Breast epithelium (tissue), 4 donors: ENCODE results near the gene ZG16B. TPM values are rescaled to one million over a fixed set of nuclear protein-coding genes. Genes with fewer than 3 reads are reported as not detected.

Source experiments
- DNase-seq, 2 donors: peaks; one replicate each; pipeline ENCODE4 v3.0.0-alpha.2; 2019; ENCODE audit warnings: low spot score in 2 of 2
- H3K27ac ChIP-seq, 2 donors: fragments of 200-600 bp; sonication (generic) in 1 of 2; one replicate each; pipeline ENCODE4 v1.5.1; 2016 to 2019; ENCODE audit warnings: mild to moderate bottlenecking in 1 of 2
- H3K27me3 ChIP-seq, 2 donors: fragments of 200-600 bp; sonication (generic) in 1 of 2; one replicate each; pipeline versions ENCODE4 v1.5.1 to v1.6.0; 2017 to 2019; ENCODE audit warnings: control low read depth in 1 of 2, mild to moderate bottlenecking in 1 of 2
- H3K36me3 ChIP-seq: fragments of 200-600 bp; one replicate; pipeline ENCODE4 v1.5.1; 2019
- H3K4me1 ChIP-seq, 2 donors: fragments of 200-600 bp; sonication (generic); one replicate each; pipeline ENCODE4 v1.5.1; 2016 to 2019; ENCODE audit warnings: control low read depth in 1 of 2
- H3K4me3 ChIP-seq, 3 donors: fragments of 200-600 bp; sonication (generic); 1 replicate in 2 of 3; 2 replicates in 1 of 3; pipeline ENCODE4 v1.5.1; 2016 to 2019; ENCODE audit warnings: mild to moderate bottlenecking in 3 of 3, moderate library complexity in 2 of 3
- H3K9me3 ChIP-seq, 2 donors: fragments of 200-600 bp; sonication (generic) in 1 of 2; one replicate each; pipeline ENCODE4 v1.5.1; 2016 to 2019; ENCODE audit warnings: control low read depth in 1 of 2
- CTCF ChIP-seq, 3 donors: fragments of 450-650 bp; IDR thresholded peaks; one replicate each; pipeline ENCODE4 v1.5.1; 2016 to 2017; ENCODE audit warnings: antibody characterized with exemption in 3 of 3, mild to moderate bottlenecking in 3 of 3, moderate library complexity in 3 of 3
- POLR2A ChIP-seq: fragments of 450-650 bp; IDR thresholded peaks from one replicate; pipeline ENCODE4 v1.6.1; 2016; ENCODE audit warnings: antibody characterized with exemption, mild to moderate bottlenecking, moderate library complexity
- POLR2AphosphoS5 ChIP-seq, 3 donors: sonication (generic); formaldehyde crosslinking; IDR thresholded peaks; one replicate each; pipeline ENCODE4 v1.6.1; 2017; ENCODE audit warnings: antibody characterized with exemption in 3 of 3
- intact Hi-C: fragments of 100-400 bp; cut with DNase I; formaldehyde crosslinking; loops from one replicate; pipeline ENCODE4 v1.15.1; 2023; ENCODE audit warnings: low total_unique reads
- total RNA-seq, 3 donors: library from RNA; depleted of rRNA; stranded (reverse); fragments of >200 nt; gene quantifications; one replicate each; pipeline ENCODE4 v1.1.0, GENCODE V29; 2016

The ZG16B gene
- total RNA-seq, 3 donors from 2014 or later = 24.6 to 46.5 TPM; not detected in 1

GRCh38 chr16:2808181-2808580 lies 21.9 kb upstream of the ZG16B start:
- H3K27me3 ChIP-seq = peaks cover 0 to 3% of the 10 kb centered on the region in 2 donors
- DNase-seq = no peak
- H3K27ac ChIP-seq = no peak overlapping the region
- H3K4me1 ChIP-seq = peaks cover 6 to 9% of the 10 kb centered on the region in 2 donors
- H3K4me3 ChIP-seq = no peak overlapping the region
- peaks cover 9 to 12% of the 10 kb centered on the region in 2 donors for H3K9me3 ChIP-seq
- TF ChIP-seq POLR2A = no peak
- TF ChIP-seq CTCF (IDR thresholded peaks at IDR 0.05) = no peak
- no peak for TF ChIP-seq POLR2AphosphoS5 (IDR thresholded peaks at IDR 0.05)
- intact Hi-C loops = no loop called here
- H3K36me3 ChIP-seq = no peaks in the 10 kb centered on the region

GRCh38 chr16:2809149-2809760 lies 20.8 kb upstream of the ZG16B start:
- TF ChIP-seq POLR2A (no peak), CTCF (IDR thresholded peaks at IDR 0.05) (no peak), POLR2AphosphoS5 (IDR thresholded peaks at IDR 0.05) (no peak)
- peaks cover 2 to 7% of the 10 kb centered on the region in 2 donors for H3K9me3 ChIP-seq
- H3K27me3 ChIP-seq = peaks cover 0 to 3% of the 10 kb centered on the region in 2 donors
- intact Hi-C loops = no loop called here
- H3K27ac ChIP-seq = no peak overlapping the region
- peaks cover 6 to 9% of the 10 kb centered on the region in 2 donors for H3K4me1 ChIP-seq
- H3K4me3 ChIP-seq = no peak overlapping the region
- no peaks in the 10 kb centered on the region for H3K36me3 ChIP-seq
- DNase-seq = no peak

- TF ChIP-seq CTCF (IDR thresholded peaks at IDR 0.05) = no peak
- TF ChIP-seq POLR2AphosphoS5 (IDR thresholded peaks at IDR 0.05) = no peak
- no peak for TF ChIP-seq POLR2A
- DNase-seq = peak in 1 of 2 donors; percentile 28
- H3K4me3 ChIP-seq = no peak overlapping the region
Measured at GRCh38 chr16:2810651-2811050, 19.5 kb upstream of the ZG16B start.

GRCh38 chr16:2811703-2812471 lies 18.2 kb upstream of the ZG16B start:
- TF ChIP-seq POLR2AphosphoS5 (IDR thresholded peaks at IDR 0.05) = no peak
- TF ChIP-seq POLR2A = no peak
- TF ChIP-seq CTCF (IDR thresholded peaks at IDR 0.05) = no peak
- intact Hi-C loops = no loop called here
- Histone ChIP-seq H3K4me3 (no peak overlapping the region), H3K4me1 (peaks cover 6 to 9% of the 10 kb centered on the region in 2 donors), H3K9me3 (no peaks in the 10 kb centered on the region), H3K36me3 (no peaks in the 10 kb centered on the region), H3K27ac (peak overlapping the region; percentile 17 to 32), H3K27me3 (peaks cover 0 to 3% of the 10 kb centered on the region in 2 donors)
- peak; percentile 43 to 51 for DNase-seq

More at GRCh38 chr16:2810651-2811050, 19.5 kb upstream of the ZG16B start:
- H3K27me3 ChIP-seq = peaks cover 0 to 3% of the 10 kb centered on the region in 2 donors
- H3K27ac ChIP-seq = no peak overlapping the region
- H3K4me1 ChIP-seq = peaks cover 6 to 9% of the 10 kb centered on the region in 2 donors
- no peaks in the 10 kb centered on the region for H3K36me3 ChIP-seq
- H3K9me3 ChIP-seq = no peaks in the 10 kb centered on the region
- intact Hi-C loops = no loop called here

- no peaks in the 10 kb centered on the region for H3K36me3 ChIP-seq
- no peak overlapping the region for H3K4me3 ChIP-seq
- DNase-seq = peak in 1 of 2 donors; percentile 43
- intact Hi-C loops = no loop called here
- H3K4me1 ChIP-seq = peaks cover 6 to 9% of the 10 kb centered on the region in 2 donors
- no peaks in the 10 kb centered on the region for H3K9me3 ChIP-seq
- peaks cover 0 to 3% of the 10 kb centered on the region in 2 donors for H3K27me3 ChIP-seq
- no peak overlapping the region for H3K27ac ChIP-seq
- TF ChIP-seq POLR2AphosphoS5 (IDR thresholded peaks at IDR 0.05) = no peak
- TF ChIP-seq POLR2A = no peak
Measured at GRCh38 chr16:2813771-2814221, 16.3 kb upstream of the ZG16B start.
